HG03354 (cell line): ENCODE measurements around the gene ZSWIM1.
A peak's percentile ranks its signal among the peaks of the same experiment; 100 is the strongest.
"Not testable (repeated sequence)": the region's sequence is repeated elsewhere in the genome, so short reads cannot be mapped to it uniquely, and the experiment has no call there.

Experiments
- ATAC-seq: cut with Tn5 transposase; IDR thresholded peaks from one replicate; pipeline ENCODE4 v1.9.1; 2021; ENCODE audit warnings: mild to moderate bottlenecking; ENCODE audit not compliant: unreplicated experiment, poor library complexity, severe bottlenecking

ZSWIM1 gene

DNA sequence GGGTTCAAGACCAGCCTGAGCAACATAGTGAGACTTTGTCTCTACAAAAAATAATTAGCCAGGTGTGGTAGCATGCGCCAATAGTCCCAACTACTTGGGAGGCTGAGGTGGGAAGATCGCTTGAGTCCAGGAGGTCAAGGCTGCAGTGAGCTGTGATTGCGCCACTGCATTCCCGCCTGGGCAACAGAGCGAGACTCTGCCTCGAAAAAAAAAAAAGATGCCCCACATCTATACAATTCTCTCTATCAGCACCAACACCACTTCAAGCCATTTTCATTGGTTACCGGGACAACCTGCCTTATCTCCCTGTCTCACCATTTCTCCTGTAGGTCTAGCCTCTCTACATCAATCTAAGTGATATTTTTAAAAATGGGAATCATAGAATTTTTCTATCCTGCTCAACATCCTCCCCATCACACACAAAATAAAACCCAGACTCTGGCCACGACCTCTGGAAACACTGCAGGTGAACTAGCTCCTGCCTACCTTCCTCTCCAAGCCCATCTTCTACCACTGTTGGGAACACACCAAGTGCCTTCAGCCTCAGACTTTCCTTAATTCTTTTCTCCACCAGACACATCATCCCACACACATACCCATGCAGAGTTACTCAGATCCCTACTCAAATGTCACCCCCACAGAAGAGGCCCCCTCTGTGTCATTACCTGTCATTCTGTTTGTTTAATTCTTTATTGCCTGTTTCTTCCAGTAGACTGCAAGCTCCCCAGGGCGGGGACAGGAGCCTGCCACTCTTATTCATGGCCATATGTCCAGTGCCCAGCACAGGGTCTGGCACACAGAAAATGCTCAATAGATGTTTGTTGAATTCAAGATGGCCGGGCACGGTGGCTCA lies 40.5 kb downstream of the ZSWIM1 start:
- no peak for ATAC-seq

DNA sequence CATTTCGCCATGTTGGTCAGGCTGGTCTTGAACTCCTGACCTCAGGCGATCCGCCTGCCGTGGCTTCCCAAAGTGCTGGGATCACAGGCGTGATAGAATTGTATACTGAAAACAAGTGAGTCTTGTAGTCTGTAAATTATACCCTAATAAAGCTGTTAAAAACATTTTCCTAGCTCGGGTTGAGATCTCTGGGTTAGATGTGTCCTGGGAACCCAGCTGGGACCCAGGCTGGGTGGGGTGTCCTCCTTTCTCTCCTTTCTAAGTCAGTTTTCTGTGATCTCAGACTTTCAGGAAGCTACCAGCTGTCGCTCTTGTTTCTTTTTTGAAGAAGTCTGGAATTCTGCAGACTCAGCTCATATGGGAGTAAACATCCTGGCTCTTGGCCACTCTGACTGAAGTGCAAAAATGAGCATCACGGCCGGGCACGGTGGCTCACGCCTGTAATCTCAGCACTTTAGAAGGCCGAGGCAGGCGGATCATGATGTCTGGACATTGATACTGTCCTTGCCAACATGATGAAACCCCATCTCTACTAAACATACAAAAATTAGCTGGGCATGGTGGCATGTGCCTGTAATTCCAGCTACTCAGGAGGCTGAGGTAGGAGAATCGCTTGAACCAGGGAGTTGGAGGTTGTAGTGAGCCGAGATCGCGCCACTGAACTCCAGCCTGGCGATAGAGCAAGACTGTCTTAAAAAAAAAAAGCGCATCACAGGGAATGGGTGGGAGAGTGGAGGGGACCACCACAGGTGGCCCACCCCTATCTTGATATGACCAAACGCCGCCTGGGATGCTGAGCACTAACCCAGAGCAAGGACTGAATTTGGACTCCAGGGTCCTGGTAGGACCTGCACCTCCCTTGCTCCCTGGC lies 43.6 kb downstream of the ZSWIM1 start:
- ATAC-seq = no peak

DNA sequence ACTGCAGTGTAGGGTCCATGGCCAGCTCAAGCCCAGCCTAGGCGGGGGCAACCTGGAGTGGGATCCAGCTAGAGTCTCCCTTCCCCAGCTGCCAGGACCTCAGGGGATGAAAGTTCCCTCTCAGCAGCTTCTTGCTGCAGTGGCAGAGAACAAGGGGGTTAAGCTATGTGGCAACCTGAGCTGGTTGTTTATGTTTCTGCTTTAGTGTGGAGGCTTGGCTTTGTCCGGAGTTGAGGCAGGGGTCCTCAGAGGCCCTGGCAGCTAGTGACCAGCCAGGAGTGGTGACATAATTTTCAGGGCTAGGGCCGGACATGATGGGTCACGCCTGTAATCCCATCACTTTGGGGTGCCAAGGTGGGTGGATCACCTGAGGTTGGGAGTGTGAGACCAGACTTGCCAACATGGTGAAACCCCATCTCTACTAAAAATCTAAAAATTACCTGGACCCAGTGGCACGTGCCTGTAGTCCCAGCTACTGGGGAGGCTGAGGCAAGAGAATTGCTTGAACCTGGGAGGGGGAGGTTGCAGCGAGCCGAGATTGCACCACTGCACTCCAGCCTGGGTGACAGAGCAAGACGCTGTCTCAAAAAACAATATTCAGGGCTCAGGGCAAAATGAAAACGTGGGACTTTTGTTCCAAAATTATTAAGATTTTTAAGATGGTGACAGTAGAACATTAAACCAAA lies 44.9 kb downstream of the ZSWIM1 start:
- no peak for ATAC-seq

DNA sequence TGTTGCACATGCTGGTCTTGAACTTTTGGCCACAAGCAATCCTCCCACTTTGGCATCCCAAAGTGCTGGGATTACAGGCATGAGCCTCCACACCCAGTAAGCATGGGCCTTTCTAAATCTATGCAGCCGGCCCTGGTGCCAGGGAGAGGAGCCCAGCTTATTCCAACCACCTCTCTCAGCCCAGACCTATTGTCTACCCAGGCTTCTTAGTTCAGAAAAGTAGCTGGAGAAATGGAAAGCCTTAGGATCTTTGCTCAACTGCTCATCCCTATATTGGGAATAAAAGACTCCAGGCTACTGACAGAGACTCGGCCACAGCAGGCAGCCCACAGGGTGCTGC lies 45.7 kb downstream of the ZSWIM1 start:
- ATAC-seq = no peak

DNA sequence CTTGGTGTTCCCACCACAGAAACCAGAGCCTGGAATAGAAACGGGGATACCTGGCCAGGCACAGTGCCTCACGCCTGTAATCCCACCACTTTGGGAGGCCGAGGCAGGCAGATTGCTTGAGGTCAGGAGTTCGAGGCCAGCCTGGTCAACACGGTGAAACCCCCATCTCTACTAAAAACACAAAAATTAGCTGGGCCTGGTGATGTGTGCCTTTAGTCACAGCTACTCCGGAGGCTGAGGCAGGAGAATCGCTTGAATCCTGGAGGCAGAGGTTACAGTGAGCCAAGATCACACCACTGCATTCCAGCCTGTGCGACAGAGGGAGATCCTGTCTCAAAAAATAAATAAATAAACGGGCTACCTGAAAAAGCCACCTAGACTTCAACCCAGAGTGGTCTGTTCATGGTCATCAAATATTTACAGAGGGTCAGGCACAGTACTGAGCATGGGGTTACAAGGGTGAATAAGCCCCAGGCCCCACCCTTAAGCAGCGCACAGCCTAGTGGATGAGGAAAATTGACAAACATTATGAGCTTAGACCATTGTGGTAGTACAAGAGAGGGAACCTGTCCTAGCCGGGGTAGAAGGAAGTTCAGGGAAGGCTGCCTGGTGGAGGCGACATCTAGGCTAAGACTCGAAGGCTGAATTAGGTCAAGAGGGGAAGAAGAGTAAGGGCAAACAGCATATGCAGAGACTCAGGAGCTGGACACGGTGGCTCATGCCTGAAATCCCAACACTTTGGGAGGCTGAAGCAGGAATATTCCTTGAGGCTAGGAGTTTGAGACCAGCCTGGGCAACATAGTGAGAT lies 46.2 kb downstream of the ZSWIM1 start:
- no peak for ATAC-seq

DNA sequence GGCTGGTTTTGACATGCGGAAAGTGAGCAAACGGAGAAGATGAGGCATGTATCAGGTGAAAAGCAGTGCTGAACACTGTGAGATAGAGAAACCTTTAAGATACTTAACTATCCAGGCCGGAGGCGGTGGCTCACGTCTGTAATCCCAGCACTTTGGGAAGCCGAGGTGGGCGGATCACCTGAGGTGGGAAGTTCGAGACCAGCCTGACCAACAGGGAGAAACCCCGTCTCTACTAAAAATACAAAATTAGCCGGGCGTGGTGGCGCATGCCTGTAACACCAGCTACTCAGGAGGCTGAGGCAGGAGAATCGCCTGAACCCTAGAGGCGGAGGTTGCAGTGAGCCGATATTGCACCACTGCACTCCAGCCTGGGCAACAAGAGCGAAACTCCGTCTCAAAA lies 50.7 kb downstream of the ZSWIM1 start:
- not testable (repeated sequence) for ATAC-seq

DNA sequence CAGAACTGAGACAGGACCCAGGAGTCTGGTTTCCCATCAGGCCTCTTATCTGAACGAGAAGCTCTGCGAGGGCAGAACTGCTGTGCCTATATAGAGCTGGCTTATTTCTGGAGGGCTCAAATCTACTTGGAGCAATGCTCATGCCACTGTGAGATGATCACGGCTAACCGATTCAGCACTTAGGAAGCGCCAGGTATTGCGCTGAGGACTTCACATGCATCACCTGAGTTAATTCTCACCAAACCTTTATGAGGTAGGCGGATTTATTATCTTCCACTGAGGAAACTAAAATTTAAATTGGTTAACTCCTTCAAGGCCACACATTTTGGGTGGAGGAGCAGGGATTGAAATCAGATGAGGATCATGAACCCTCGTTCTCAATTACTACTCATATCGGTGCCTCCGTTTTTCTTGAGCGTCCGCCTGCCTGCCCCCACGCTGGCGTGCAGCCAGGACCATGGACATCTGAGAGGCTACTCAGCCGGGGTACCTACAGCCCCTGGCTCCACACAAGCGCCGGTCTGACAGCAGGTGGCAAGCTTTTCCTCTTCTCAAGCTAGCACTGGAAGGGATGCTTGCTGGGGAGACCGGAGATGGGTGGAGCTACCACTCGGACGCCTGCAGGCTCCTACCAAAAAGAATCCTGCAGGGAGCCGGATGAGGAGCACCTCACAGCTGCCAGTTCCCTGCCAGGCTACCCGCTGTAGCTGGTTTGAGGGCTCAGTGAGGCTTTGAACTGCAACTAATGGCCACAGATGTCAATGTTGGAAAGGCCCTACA lies 52.4 kb downstream of the ZSWIM1 start:
- ATAC-seq = no peak

DNA sequence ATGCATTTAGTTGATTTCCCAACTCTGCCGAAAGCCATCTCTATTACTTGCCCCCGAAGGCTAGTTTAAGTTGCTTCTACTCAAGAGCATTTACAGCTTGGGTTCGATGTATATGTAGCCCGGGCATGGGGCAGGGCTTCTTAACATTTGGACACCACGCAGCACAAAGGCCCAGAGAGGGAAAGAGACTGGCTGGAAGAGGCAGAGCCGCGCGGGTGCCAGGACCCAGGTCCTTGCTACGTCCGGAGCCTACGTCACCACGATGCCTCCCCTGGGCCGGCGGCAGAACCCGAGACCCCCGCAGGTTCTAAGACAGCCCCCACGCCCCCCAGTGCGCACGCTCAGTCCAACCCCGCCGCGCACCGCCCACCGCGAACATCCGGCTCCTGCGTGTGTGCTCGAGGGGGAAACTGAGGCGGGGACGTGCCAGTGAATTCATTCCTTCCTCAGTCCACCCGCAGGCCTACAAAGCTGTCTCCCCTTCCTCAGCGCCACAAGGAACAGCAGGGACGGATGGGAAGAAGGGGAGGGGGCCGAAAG lies 53.1 kb downstream of the ZSWIM1 start:
- peak; percentile 24 for ATAC-seq
